Liver (tissue), 9 donors: ENCODE results near the gene PIM1. TPM values are rescaled to one million over a fixed set of nuclear protein-coding genes. Genes with fewer than 3 reads are reported as not detected.

ENCODE experiments used
- DNase-seq: peaks from one replicate; pipeline ENCODE4 v3.0.0-alpha.2; 2017; ENCODE audit warnings: low spot score
- H3K27ac ChIP-seq, 2 donors: one replicate each; pipeline ENCODE4 v1.7.0; 2013; ENCODE audit warnings: inconsistent platforms in 2 of 2, low read length in 2 of 2, control low read depth in 1 of 2, low read depth in 1 of 2, mild to moderate bottlenecking in 1 of 2
- H3K27me3 ChIP-seq, 4 donors: one replicate each; pipeline versions ENCODE4 v1.6.1 to v1.7.0; 2013; ENCODE audit warnings: low read length in 3 of 4, inconsistent platforms in 1 of 4, mild to moderate bottlenecking in 1 of 4, moderate library complexity in 1 of 4; ENCODE audit not compliant: control insufficient read depth in 4 of 4, insufficient read depth in 4 of 4
- H3K36me3 ChIP-seq, 4 donors: one replicate each; pipeline versions ENCODE4 v1.6.1 to v1.7.0; 2013; ENCODE audit warnings: low read length in 3 of 4, mild to moderate bottlenecking in 3 of 4, low read depth in 1 of 4, moderate library complexity in 1 of 4; ENCODE audit not compliant: control insufficient read depth in 4 of 4, insufficient read depth in 3 of 4
- H3K4me1 ChIP-seq, 4 donors: one replicate each; pipeline versions ENCODE4 v1.6.1 to v1.7.0; 2013; ENCODE audit warnings: low read length in 3 of 4, mild to moderate bottlenecking in 3 of 4, moderate library complexity in 1 of 4; ENCODE audit not compliant: control insufficient read depth in 4 of 4, insufficient read depth in 4 of 4
- H3K4me3 ChIP-seq, 3 donors: one replicate each; pipeline versions ENCODE4 v1.6.1 to v1.7.0; 2013; ENCODE audit warnings: low read length in 3 of 3, control low read depth in 1 of 3, low read depth in 1 of 3, mild to moderate bottlenecking in 1 of 3
- H3K9ac ChIP-seq, 2 donors: one replicate each; pipeline ENCODE4 v1.7.0; 2013; ENCODE audit warnings: low read length in 2 of 2, mild to moderate bottlenecking in 2 of 2, moderate library complexity in 2 of 2, control low read depth in 1 of 2, low read depth in 1 of 2
- H3K9me3 ChIP-seq, 4 donors: one replicate each; pipeline versions ENCODE4 v1.6.1 to v1.7.0; 2013; ENCODE audit warnings: low read length in 3 of 4; ENCODE audit not compliant: control insufficient read depth in 4 of 4
- ATF3 ChIP-seq: IDR thresholded peaks from 2 replicates; pipeline ENCODE4 v1.6.1; 2016; ENCODE audit warnings: antibody characterized with exemption
- CTCF ChIP-seq: fragments of 150-350 bp; IDR thresholded peaks from 2 replicates; pipeline ENCODE4 v1.5.1; 2017; ENCODE audit warnings: improper control_type of control experiment, low read depth, low read length; ENCODE audit not compliant: missing input control
- EGR1 ChIP-seq, 2 donors: IDR thresholded peaks; 2 replicates each; pipeline ENCODE4 v1.6.1; 2016 to 2018; ENCODE audit warnings: antibody characterized with exemption in 2 of 2, low read depth in 2 of 2
- FOXA1 ChIP-seq: IDR thresholded peaks from 2 replicates; pipeline ENCODE4 v1.6.1; 2016; ENCODE audit warnings: antibody characterized with exemption
- FOXA2 ChIP-seq: IDR thresholded peaks from 2 replicates; pipeline ENCODE4 v1.6.1; 2016; ENCODE audit warnings: antibody characterized with exemption
- GABPA ChIP-seq, 2 donors: IDR thresholded peaks in 1 of 2; conservative IDR thresholded peaks in 1 of 2; 2 replicates each; pipeline ENCODE4 v1.6.1; 2016; ENCODE audit warnings: antibody characterized with exemption in 2 of 2, mild to moderate bottlenecking in 1 of 2, moderate library complexity in 1 of 2
- HNF4A ChIP-seq, 2 donors: conservative IDR thresholded peaks; 2 replicates each; pipeline ENCODE4 v1.6.1; 2016; ENCODE audit warnings: antibody characterized with exemption in 2 of 2, mild to moderate bottlenecking in 2 of 2
- HNF4G ChIP-seq: IDR thresholded peaks from 2 replicates; pipeline ENCODE4 v1.6.1; 2016; ENCODE audit warnings: antibody characterized with exemption
- JUND ChIP-seq, 2 donors: IDR thresholded peaks; 2 replicates each; pipeline ENCODE4 v1.6.1; 2016; ENCODE audit warnings: antibody characterized with exemption in 2 of 2
- MAX ChIP-seq: IDR thresholded peaks from 2 replicates; pipeline ENCODE4 v1.6.1; 2016; ENCODE audit warnings: antibody characterized with exemption
- NR2F2 ChIP-seq: IDR thresholded peaks from 2 replicates; pipeline ENCODE4 v1.6.1; 2016; ENCODE audit warnings: antibody characterized with exemption
- RAD21 ChIP-seq, 2 donors: IDR thresholded peaks; 2 replicates each; pipeline ENCODE4 v1.6.1; 2016; ENCODE audit warnings: antibody characterized with exemption in 2 of 2, mild to moderate bottlenecking in 2 of 2
- REST ChIP-seq: IDR thresholded peaks from 2 replicates; pipeline ENCODE4 v1.6.1; 2016; ENCODE audit warnings: antibody characterized with exemption, mild to moderate bottlenecking
- RXRA ChIP-seq, 2 donors: IDR thresholded peaks; 2 replicates each; pipeline ENCODE4 v1.6.1; 2017 to 2018; ENCODE audit warnings: antibody characterized with exemption in 2 of 2, mild to moderate bottlenecking in 1 of 2
- SP1 ChIP-seq: IDR thresholded peaks from 2 replicates; pipeline ENCODE4 v1.6.1; 2018; ENCODE audit warnings: antibody characterized with exemption, mild to moderate bottlenecking
- TAF1 ChIP-seq: conservative IDR thresholded peaks from 2 replicates; pipeline ENCODE4 v1.6.1; 2016; ENCODE audit warnings: antibody characterized with exemption, mild to moderate bottlenecking
- YY1 ChIP-seq: IDR thresholded peaks from 2 replicates; pipeline ENCODE4 v1.6.1; 2016; ENCODE audit warnings: antibody characterized with exemption, mild to moderate bottlenecking
- ZBTB33 ChIP-seq: IDR thresholded peaks from 2 replicates; pipeline ENCODE4 v1.6.1; 2016; ENCODE audit warnings: antibody characterized with exemption
- WGBS: extraction: QIAGEN DNeasy Blood & Tissue Kit; methylation state at CpG from one replicate; pipeline ENCODE4 v1.1.7; 2013; 5-methylcytosine and 5-hydroxymethylcytosine counted together
- polyA plus RNA-seq, 2 donors: library from polyadenylated mRNA; stranded (reverse) in 1 of 2; unstranded in 1 of 2; fragments of 200-250 nt in 1 of 2; fragments of >200 nt in 1 of 2; fragmentation: Nextera tagmentation in 1 of 2; extraction: Ambion mirVana in 1 of 2; gene quantifications; one replicate each; pipeline versions ENCODE4 v1.2.1 to v1.2.3, GENCODE V29; 2013 to 2015
- total RNA-seq, 2 donors: library from RNA; depleted of rRNA; stranded (reverse); fragments of >200 nt; gene quantifications; one replicate each; pipeline ENCODE4 v1.2.3, GENCODE V29; 2014
- donor health status: healthy.
- donor health status: healthy.
- donor health status: healthy.
- donor health status: healthy.
- donor health status: healthy.

Gene PIM1
- total and polyA plus RNA-seq, 4 donors, result 5.5 to 141 (median 10.6) TPM

GRCh38 chr6:37218511-37218910 is 48.6 kb downstream of the PIM1 start:
- Histone ChIP-seq H3K9me3 (no peaks in the 10 kb centered on the region), H3K36me3 (no peaks in the 10 kb centered on the region), H3K27me3 (no peaks in the 10 kb centered on the region), H3K4me3 (no peak overlapping the region), H3K9ac (no peak overlapping the region), H3K4me1 (peaks cover 0 to 11% (median 6%) of the 10 kb centered on the region in 4 donors), H3K27ac (no peak overlapping the region)
- WGBS, result 85% methylated on average over 8 of the region's 8 CpGs
- no peak for DNase-seq
- TF ChIP-seq TAF1 (no peak), JUND (IDR thresholded peaks at IDR 0.05) (no peak), YY1 (no peak)

GRCh38 chr6:37221585-37222124 is 51.7 kb downstream of the PIM1 start:
- H3K9ac ChIP-seq, result no peak overlapping the region
- H3K27me3 ChIP-seq, result no peaks in the 10 kb centered on the region
- peaks cover 0 to 11% (median 6%) of the 10 kb centered on the region in 4 donors for H3K4me1 ChIP-seq
- no peak overlapping the region for H3K27ac ChIP-seq
- no peaks in the 10 kb centered on the region for H3K36me3 ChIP-seq
- 66% methylated on average over 6 of the region's 6 CpGs for WGBS
- TF ChIP-seq GABPA (IDR thresholded peaks at IDR 0.05 in 1 of 2, conservative IDR thresholded peaks at IDR 0.05 in 1 of 2) (no peak), HNF4A (conservative IDR thresholded peaks at IDR 0.05) (no peak), MAX (no peak), ZBTB33 (no peak), ATF3 (no peak), REST (no peak), EGR1 (IDR thresholded peaks at IDR 0.05; ENCODE audit: low read depth in 2 of 2) (no peak), SP1 (no peak), HNF4G (no peak), CTCF (no peak), RXRA (IDR thresholded peaks at IDR 0.05) (no peak), RAD21 (IDR thresholded peaks at IDR 0.05) (no peak), FOXA2 (no peak), FOXA1 (no peak), NR2F2 (no peak), TAF1 (no peak), YY1 (no peak), JUND (IDR thresholded peaks at IDR 0.05) (no peak)
- no peaks in the 10 kb centered on the region for H3K9me3 ChIP-seq
- H3K4me3 ChIP-seq, result peak overlapping the region in 2 of 3 donors; percentile 60 to 62
- DNase-seq, result no peak
